ENCODE measurements around the gene SLC26A8. TPM values are rescaled to one million over a fixed set of nuclear protein-coding genes. Genes with fewer than 3 reads are reported as not detected.
"Not testable (repeated sequence)": the region's sequence is repeated elsewhere in the genome, so short reads cannot be mapped to it uniquely, and the experiment has no call there.

The SLC26A8 gene
- total RNA-seq, 1 experiment from 2014 or later, result not detected

- in situ Hi-C loops (cut with HindIII; ENCODE audit: low pct_unique_long_range_greater_than_20kb, low sequenced_read_pairs); DNase-seq (ENCODE audit: low read depth): not testable (repeated sequence)
These were observed 92.6 kb downstream of the SLC26A8 start for GRCh38 chr6:35931873-35932272.

- DNase-seq (ENCODE audit: low read depth), result no peak
- in situ Hi-C loops (cut with HindIII; ENCODE audit: low pct_unique_long_range_greater_than_20kb, low sequenced_read_pairs), result no loop called here
These were observed 93.3 kb downstream of the SLC26A8 start for GRCh38 chr6:35931120-35931561.

- in situ Hi-C loops (cut with HindIII; ENCODE audit: low pct_unique_long_range_greater_than_20kb, low sequenced_read_pairs), result no loop called here
- no peak for DNase-seq (ENCODE audit: low read depth)
These were observed 94.8 kb downstream of the SLC26A8 start for GRCh38 chr6:35929601-35930000.

GRCh38 chr6:35926509-35927215 is 97.8 kb downstream of the SLC26A8 start:
- DNase-seq (ENCODE audit: low read depth), result no peak

GRCh38 chr6:35925961-35926360 is 98.5 kb downstream of the SLC26A8 start:
- in situ Hi-C loops (cut with HindIII; ENCODE audit: low pct_unique_long_range_greater_than_20kb, low sequenced_read_pairs), result no loop called here

More at GRCh38 chr6:35926509-35927215, 97.8 kb downstream of the SLC26A8 start:
- in situ Hi-C loops (cut with HindIII; ENCODE audit: low pct_unique_long_range_greater_than_20kb, low sequenced_read_pairs), result no loop called here

GRCh38 chr6:35924146-35924545 is 100.3 kb downstream of the SLC26A8 start:
- in situ Hi-C loops (cut with HindIII; ENCODE audit: low pct_unique_long_range_greater_than_20kb, low sequenced_read_pairs), result no loop called here
- no peak for DNase-seq (ENCODE audit: low read depth)

More at GRCh38 chr6:35925961-35926360, 98.5 kb downstream of the SLC26A8 start:
- DNase-seq (ENCODE audit: low read depth), result no peak

- in situ Hi-C loops (cut with HindIII; ENCODE audit: low pct_unique_long_range_greater_than_20kb, low sequenced_read_pairs), result no loop called here
- no peak for DNase-seq (ENCODE audit: low read depth)
These were observed 102.3 kb downstream of the SLC26A8 start for GRCh38 chr6:35922139-35922554.

- in situ Hi-C loops (cut with HindIII; ENCODE audit: low pct_unique_long_range_greater_than_20kb, low sequenced_read_pairs), result no loop called here
- DNase-seq (ENCODE audit: low read depth), result peak; percentile 83
These were observed 103.4 kb downstream of the SLC26A8 start, which contains the start of gene SRPK1 for GRCh38 chr6:35920793-35921732. SRPK1 (minus strand) TSS chr6:35921098; CDS start chr6:35921056, 42 bp downstream.

GRCh38 chr6:35919827-35920751 is 104.4 kb downstream of the SLC26A8 start:
- in situ Hi-C loops (cut with HindIII; ENCODE audit: low pct_unique_long_range_greater_than_20kb, low sequenced_read_pairs), result no loop called here
- DNase-seq (ENCODE audit: low read depth), result peak; percentile 68

GRCh38 chr6:35919085-35919826 is 105.2 kb downstream of the SLC26A8 start:
- no peak for DNase-seq (ENCODE audit: low read depth)
- in situ Hi-C loops (cut with HindIII; ENCODE audit: low pct_unique_long_range_greater_than_20kb, low sequenced_read_pairs), result no loop called here

GRCh38 chr6:35916893-35917292 is 107.5 kb downstream of the SLC26A8 start:
- in situ Hi-C loops (cut with HindIII; ENCODE audit: low pct_unique_long_range_greater_than_20kb, low sequenced_read_pairs); DNase-seq (ENCODE audit: low read depth): not testable (repeated sequence)

GRCh38 chr6:35916056-35916455 is 108.4 kb downstream of the SLC26A8 start:
- in situ Hi-C loops (cut with HindIII; ENCODE audit: low pct_unique_long_range_greater_than_20kb, low sequenced_read_pairs), result no loop called here
- no peak for DNase-seq (ENCODE audit: low read depth)

- DNase-seq (ENCODE audit: low read depth), result no peak
- in situ Hi-C loops (cut with HindIII; ENCODE audit: low pct_unique_long_range_greater_than_20kb, low sequenced_read_pairs), result no loop called here
These were observed 109.9 kb downstream of the SLC26A8 start for GRCh38 chr6:35914536-35914935.

GRCh38 chr6:35911871-35912653 is 112.4 kb downstream of the SLC26A8 start:
- DNase-seq (ENCODE audit: low read depth), result no peak
- in situ Hi-C loops (cut with HindIII; ENCODE audit: low pct_unique_long_range_greater_than_20kb, low sequenced_read_pairs), result no loop called here

GRCh38 chr6:35909571-35909970 is 114.9 kb downstream of the SLC26A8 start:
- in situ Hi-C loops (cut with HindIII; ENCODE audit: low pct_unique_long_range_greater_than_20kb, low sequenced_read_pairs); DNase-seq (ENCODE audit: low read depth): not testable (repeated sequence)

GRCh38 chr6:35908753-35909401 is 115.6 kb downstream of the SLC26A8 start:
- in situ Hi-C loops (cut with HindIII; ENCODE audit: low pct_unique_long_range_greater_than_20kb, low sequenced_read_pairs); DNase-seq (ENCODE audit: low read depth): not testable (repeated sequence)
